Vagina (tissue), 2 donors: ENCODE data around the gene RUVBL1. TPM values are rescaled to one million over a fixed set of nuclear protein-coding genes. Genes with fewer than 3 reads are reported as not detected.

ENCODE experiments used
- DNase-seq, 2 donors: peaks; one replicate each; pipeline ENCODE4 v3.0.0-alpha.2; 2017; ENCODE audit errors: extremely low spot score in 2 of 2
- H3K27ac ChIP-seq: fragments of 200-600 bp; sonication (generic); one replicate; pipeline ENCODE4 v1.5.1; 2019
- H3K27me3 ChIP-seq: fragments of 200-600 bp; sonication (generic); one replicate; pipeline ENCODE4 v1.5.1; 2019
- H3K36me3 ChIP-seq, 2 donors: fragments of 200-600 bp; sonication (generic); one replicate each; pipeline ENCODE4 v1.5.1; 2017 to 2019
- H3K4me1 ChIP-seq: fragments of 200-600 bp; sonication (generic); one replicate; pipeline ENCODE4 v1.5.1; 2019
- H3K4me3 ChIP-seq, 2 donors: fragments of 200-600 bp; sonication (generic); 1 replicate in 1 of 2; 2 replicates in 1 of 2; pipeline ENCODE4 v1.5.1; 2016 to 2019
- H3K9me3 ChIP-seq: fragments of 200-600 bp; sonication (generic); one replicate; pipeline ENCODE4 v1.5.1; 2019
- CTCF ChIP-seq, 3 experiments: fragments of 450-650 bp in 2 of 3; fragments of 200-600 bp in 1 of 3; sonication (generic) in 1 of 3; IDR thresholded peaks; one replicate each; pipeline ENCODE4 v1.5.1; 2017 to 2019; ENCODE audit warnings: antibody characterized with exemption in 3 of 3, mild to moderate bottlenecking in 2 of 3, moderate library complexity in 2 of 3
- POLR2A ChIP-seq, 2 donors: fragments of 450-650 bp; IDR thresholded peaks; one replicate each; pipeline ENCODE4 v1.6.1; 2017; ENCODE audit warnings: antibody characterized with exemption in 2 of 2, mild to moderate bottlenecking in 2 of 2, moderate library complexity in 2 of 2
- POLR2AphosphoS5 ChIP-seq, 2 donors: sonication (generic); formaldehyde crosslinking; IDR thresholded peaks; one replicate each; pipeline ENCODE4 v1.9.0; 2017; ENCODE audit warnings: antibody characterized with exemption in 2 of 2, mild to moderate bottlenecking in 2 of 2, low read depth in 1 of 2; ENCODE audit not compliant: insufficient read depth in 1 of 2
- intact Hi-C: fragments of 100-400 bp; cut with DNase I; formaldehyde crosslinking; loops from one replicate; pipeline ENCODE4 v1.15.1; 2023
- total RNA-seq: library from RNA; depleted of rRNA; stranded (reverse); fragments of >200 nt; gene quantifications from one replicate; pipeline ENCODE4 v1.2.3, GENCODE V29; 2016

The RUVBL1 gene
- total RNA-seq, 1 donor from 2014 or later: 26.0 TPM

- no peaks in the 10 kb centered on the region for H3K9me3 ChIP-seq
- no peak for TF ChIP-seq POLR2A (IDR thresholded peaks at IDR 0.05)
- TF ChIP-seq POLR2AphosphoS5 (IDR thresholded peaks at IDR 0.05; ENCODE audit: insufficient read depth in 1 of 2, low read depth in 1 of 2): no peak
- no peak for TF ChIP-seq CTCF (IDR thresholded peaks at IDR 0.05)
- peaks cover 13 to 93% of the 10 kb centered on the region in 2 donors for H3K36me3 ChIP-seq
- no peaks in the 10 kb centered on the region for H3K27me3 ChIP-seq
- intact Hi-C loops: no loop called here
- peaks cover under 1% of the 10 kb centered on the region for H3K4me1 ChIP-seq
- DNase-seq: no peak
- H3K4me3 ChIP-seq: no peak overlapping the region
- H3K27ac ChIP-seq: no peak overlapping the region
Measured at GRCh38 chr3:128060473-128061381, 62.9 kb downstream of the RUVBL1 start.

GRCh38 chr3:128056258-128056657, 67.4 kb downstream of the RUVBL1 start:
- H3K27me3 ChIP-seq: no peaks in the 10 kb centered on the region
- H3K27ac ChIP-seq: no peak overlapping the region
- DNase-seq: no peak
- TF ChIP-seq POLR2A (IDR thresholded peaks at IDR 0.05): no peak
- no peak for TF ChIP-seq CTCF (IDR thresholded peaks at IDR 0.05)
- no peak for TF ChIP-seq POLR2AphosphoS5 (IDR thresholded peaks at IDR 0.05; ENCODE audit: insufficient read depth in 1 of 2, low read depth in 1 of 2)
- H3K9me3 ChIP-seq: no peaks in the 10 kb centered on the region
- H3K4me1 ChIP-seq: peaks cover 34% of the 10 kb centered on the region
- no peak overlapping the region for H3K4me3 ChIP-seq
- intact Hi-C loops: no loop called here
- peaks cover 5 to 48% of the 10 kb centered on the region in 2 donors for H3K36me3 ChIP-seq

- Histone ChIP-seq H3K36me3 (peaks cover 0 to 29% of the 10 kb centered on the region in 2 donors), H3K4me3 (peak overlapping the region; percentile 97 to 99), H3K27me3 (no peaks in the 10 kb centered on the region), H3K4me1 (peaks cover 44% of the 10 kb centered on the region), H3K9me3 (no peaks in the 10 kb centered on the region), H3K27ac (peak overlapping the region; percentile 90)
- intact Hi-C loops: no loop called here
- TF ChIP-seq POLR2A (IDR thresholded peaks at IDR 0.05) (no peak), CTCF (IDR thresholded peaks at IDR 0.05) (no peak), POLR2AphosphoS5 (IDR thresholded peaks at IDR 0.05; ENCODE audit: insufficient read depth in 1 of 2, low read depth in 1 of 2) (no peak)
- DNase-seq: no peak
Measured at GRCh38 chr3:128054367-128054766, 69.2 kb downstream of the RUVBL1 start.

DNA sequence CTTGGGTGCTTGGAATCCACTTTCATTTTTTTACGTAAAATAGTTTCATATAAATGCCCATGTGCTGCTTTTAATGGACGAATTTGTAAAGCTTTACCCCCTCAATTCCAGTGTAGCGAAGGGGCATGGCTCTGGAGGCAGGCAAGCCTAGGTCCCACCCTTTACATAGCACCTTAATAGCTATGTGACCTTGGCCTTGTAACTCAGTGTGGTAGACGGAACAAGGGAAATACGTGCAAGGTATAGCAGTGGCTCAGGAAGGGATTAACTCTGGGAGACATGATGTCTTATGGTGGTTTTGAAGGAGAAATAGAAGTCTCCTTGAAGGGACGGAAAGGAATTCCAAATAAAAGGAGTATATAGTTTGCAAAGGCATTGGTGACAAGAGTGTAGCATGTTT, 70.0 kb downstream of the RUVBL1 start:
- no peak for TF ChIP-seq POLR2A (IDR thresholded peaks at IDR 0.05)
- no peak for TF ChIP-seq POLR2AphosphoS5 (IDR thresholded peaks at IDR 0.05; ENCODE audit: insufficient read depth in 1 of 2, low read depth in 1 of 2)
- TF ChIP-seq CTCF (IDR thresholded peaks at IDR 0.05): no peak
- peak overlapping the region; percentile 90 for H3K27ac ChIP-seq
- peaks cover 44% of the 10 kb centered on the region for H3K4me1 ChIP-seq
- peak overlapping the region; percentile 97 to 99 for H3K4me3 ChIP-seq
- H3K9me3 ChIP-seq: no peaks in the 10 kb centered on the region
- intact Hi-C loops: no loop called here
- H3K27me3 ChIP-seq: no peaks in the 10 kb centered on the region
- DNase-seq: no peak
- H3K36me3 ChIP-seq: peaks cover 0 to 23% of the 10 kb centered on the region in 2 donors
